Measurements from ENCODE around the gene VASP. TPM values are rescaled to one million over a fixed set of nuclear protein-coding genes. Genes with fewer than 3 reads are reported as not detected.

Gene VASP
- total and polyA plus RNA-seq, 9 of the 15 experiments (the other 6 are each of a cell fraction or from before 2014, with no cell fraction given) = 16.7 to 261 (median 112) TPM

DNA sequence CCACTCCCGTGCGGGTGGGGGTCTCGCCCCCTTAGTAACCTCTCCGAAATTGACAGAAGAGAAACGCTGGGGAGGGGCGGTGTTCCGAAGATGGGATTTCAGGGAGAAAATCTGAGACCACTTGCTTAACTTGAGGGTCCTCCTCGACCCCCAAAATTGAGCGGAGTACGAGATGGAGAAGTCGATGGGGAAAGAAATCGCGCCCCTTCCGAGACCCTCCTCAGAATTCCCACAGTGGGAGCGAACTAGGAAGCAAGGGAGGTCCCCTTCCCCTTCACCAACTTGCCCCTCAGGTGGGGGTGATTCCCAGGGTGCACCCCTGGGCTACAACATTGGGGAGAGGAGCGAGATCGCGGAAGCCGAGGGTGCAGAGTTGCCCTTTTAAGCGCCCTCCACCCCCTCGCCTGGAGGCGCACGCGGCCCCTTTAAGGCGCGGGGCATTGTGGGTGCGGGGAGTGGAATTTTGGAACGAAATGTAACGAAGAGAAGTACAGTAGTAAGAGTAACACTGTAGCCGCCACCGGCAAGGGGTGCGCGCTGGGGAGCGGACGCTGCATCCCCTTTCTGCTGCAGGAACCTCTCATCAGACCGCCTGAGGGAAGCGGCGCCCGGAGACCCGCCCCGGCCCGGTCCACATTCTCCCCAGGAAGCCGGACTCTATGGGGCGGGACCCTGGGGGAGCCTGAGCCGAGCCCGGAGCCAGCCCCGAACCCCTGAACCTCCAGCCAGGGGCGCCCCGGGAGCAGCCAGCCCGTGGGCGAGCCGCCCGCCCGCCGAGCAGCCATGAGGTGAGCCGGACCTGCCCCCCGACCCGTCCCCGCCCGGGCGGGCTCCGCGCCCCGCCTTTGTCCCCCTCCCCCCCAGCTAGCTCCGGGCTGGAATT is at the start of gene VASP (continued):
- TF ChIP-seq SMARCC2 (IDR thresholded peaks at IDR 0.05; ENCODE audit: low read depth) = no peak
- TF ChIP-seq MEIS2 (IDR thresholded peaks at IDR 0.05; ENCODE audit: partially characterized antibody) = no peak
- peak in 1 of 2 experiments; percentile 68; a peak in 1 of 4 replicates for TF ChIP-seq SRF (CRISPR knock-in tag; IDR thresholded peaks at IDR 0.05)
- no peak for TF ChIP-seq E2F3 (CRISPR knock-in tag; IDR thresholded peaks at IDR 0.05)
- TF ChIP-seq, protein P1, sequence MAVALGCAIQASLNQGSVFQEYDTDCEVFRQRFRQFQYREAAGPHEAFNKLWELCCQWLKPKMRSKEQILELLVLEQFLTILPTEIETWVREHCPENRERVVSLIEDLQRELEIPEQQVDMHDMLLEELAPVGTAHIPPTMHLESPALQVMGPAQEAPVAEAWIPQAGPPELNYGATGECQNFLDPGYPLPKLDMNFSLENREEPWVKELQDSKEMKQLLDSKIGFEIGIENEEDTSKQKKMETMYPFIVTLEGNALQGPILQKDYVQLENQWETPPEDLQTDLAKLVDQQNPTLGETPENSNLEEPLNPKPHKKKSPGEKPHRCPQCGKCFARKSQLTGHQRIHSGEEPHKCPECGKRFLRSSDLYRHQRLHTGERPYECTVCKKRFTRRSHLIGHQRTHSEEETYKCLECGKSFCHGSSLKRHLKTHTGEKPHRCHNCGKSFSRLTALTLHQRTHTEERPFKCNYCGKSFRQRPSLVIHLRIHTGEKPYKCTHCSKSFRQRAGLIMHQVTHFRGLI (CRISPR knock-in tag; IDR thresholded peaks at IDR 0.05) = no peak
- TF ChIP-seq ARNT (IDR thresholded peaks at IDR 0.05) = no peak; a peak in 1 of 4 replicates
- TF ChIP-seq CREM (IDR thresholded peaks at IDR 0.05; ENCODE audit: low read depth) = peak; percentile 52; the same call in 1 of the 2 replicates
- TF ChIP-seq MTF1 (CRISPR knock-in tag; IDR thresholded peaks at IDR 0.05; ENCODE audit: borderline replicate concordance) = no peak; the same call in 1 of the 2 replicates
- TF ChIP-seq ZFPM2 (CRISPR knock-in tag; IDR thresholded peaks at IDR 0.05) = no peak
- no peak for TF ChIP-seq SMAD4 (CRISPR knock-in tag; conservative IDR thresholded peaks at IDR 0.05)
- TF ChIP-seq SMAD1 (IDR thresholded peaks at IDR 0.05; ENCODE audit: low read depth, low read length, partially characterized antibody) = peak; percentile 84
- peak in 1 of 2 experiments; percentile 69; a peak in 3 of 4 replicates for TF ChIP-seq SIN3A (IDR thresholded peaks at IDR 0.05; ENCODE audit: borderline replicate concordance in 2 of 2, control insufficient read depth in 1 of 2, low read depth in 2 of 2, low read length in 2 of 2)
- TF ChIP-seq, protein P2, sequence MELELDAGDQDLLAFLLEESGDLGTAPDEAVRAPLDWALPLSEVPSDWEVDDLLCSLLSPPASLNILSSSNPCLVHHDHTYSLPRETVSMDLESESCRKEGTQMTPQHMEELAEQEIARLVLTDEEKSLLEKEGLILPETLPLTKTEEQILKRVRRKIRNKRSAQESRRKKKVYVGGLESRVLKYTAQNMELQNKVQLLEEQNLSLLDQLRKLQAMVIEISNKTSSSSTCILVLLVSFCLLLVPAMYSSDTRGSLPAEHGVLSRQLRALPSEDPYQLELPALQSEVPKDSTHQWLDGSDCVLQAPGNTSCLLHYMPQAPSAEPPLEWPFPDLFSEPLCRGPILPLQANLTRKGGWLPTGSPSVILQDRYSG (tag; conservative IDR thresholded peaks at IDR 0.05; ENCODE audit: low read depth) = no peak
- TF ChIP-seq, protein P3, sequence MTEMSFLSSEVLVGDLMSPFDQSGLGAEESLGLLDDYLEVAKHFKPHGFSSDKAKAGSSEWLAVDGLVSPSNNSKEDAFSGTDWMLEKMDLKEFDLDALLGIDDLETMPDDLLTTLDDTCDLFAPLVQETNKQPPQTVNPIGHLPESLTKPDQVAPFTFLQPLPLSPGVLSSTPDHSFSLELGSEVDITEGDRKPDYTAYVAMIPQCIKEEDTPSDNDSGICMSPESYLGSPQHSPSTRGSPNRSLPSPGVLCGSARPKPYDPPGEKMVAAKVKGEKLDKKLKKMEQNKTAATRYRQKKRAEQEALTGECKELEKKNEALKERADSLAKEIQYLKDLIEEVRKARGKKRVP (CRISPR knock-in tag; IDR thresholded peaks at IDR 0.05) = no peak
- TF ChIP-seq, protein P4, sequence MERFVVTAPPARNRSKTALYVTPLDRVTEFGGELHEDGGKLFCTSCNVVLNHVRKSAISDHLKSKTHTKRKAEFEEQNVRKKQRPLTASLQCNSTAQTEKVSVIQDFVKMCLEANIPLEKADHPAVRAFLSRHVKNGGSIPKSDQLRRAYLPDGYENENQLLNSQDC (CRISPR knock-in tag; IDR thresholded peaks at IDR 0.05) = no peak
- TF ChIP-seq, protein P5, sequence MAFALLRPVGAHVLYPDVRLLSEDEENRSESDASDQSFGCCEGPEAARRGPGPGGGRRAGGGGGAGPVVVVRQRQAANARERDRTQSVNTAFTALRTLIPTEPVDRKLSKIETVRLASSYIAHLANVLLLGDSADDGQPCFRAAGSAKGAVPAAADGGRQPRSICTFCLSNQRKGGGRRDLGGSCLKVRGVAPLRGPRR (CRISPR knock-in tag; IDR thresholded peaks at IDR 0.05) = no peak
- no peak for TF ChIP-seq SAFB2 (IDR thresholded peaks at IDR 0.05; ENCODE audit: borderline replicate concordance, low read depth, low read length, severe bottlenecking)
- no peak for TF ChIP-seq PHTF2 (CRISPR knock-in tag; IDR thresholded peaks at IDR 0.05)
- TF ChIP-seq, protein P6, sequence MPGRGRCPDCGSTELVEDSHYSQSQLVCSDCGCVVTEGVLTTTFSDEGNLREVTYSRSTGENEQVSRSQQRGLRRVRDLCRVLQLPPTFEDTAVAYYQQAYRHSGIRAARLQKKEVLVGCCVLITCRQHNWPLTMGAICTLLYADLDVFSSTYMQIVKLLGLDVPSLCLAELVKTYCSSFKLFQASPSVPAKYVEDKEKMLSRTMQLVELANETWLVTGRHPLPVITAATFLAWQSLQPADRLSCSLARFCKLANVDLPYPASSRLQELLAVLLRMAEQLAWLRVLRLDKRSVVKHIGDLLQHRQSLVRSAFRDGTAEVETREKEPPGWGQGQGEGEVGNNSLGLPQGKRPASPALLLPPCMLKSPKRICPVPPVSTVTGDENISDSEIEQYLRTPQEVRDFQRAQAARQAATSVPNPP (IDR thresholded peaks at IDR 0.05; ENCODE audit: borderline replicate concordance, insufficient read depth, insufficient read length) = no peak
- no peak for TF ChIP-seq FOXK1 (CRISPR knock-in tag; IDR thresholded peaks at IDR 0.05; ENCODE audit: borderline replicate concordance)
- no peak for TF ChIP-seq ZNF354B (CRISPR knock-in tag; IDR thresholded peaks at IDR 0.05)
- peak; percentile 70 for TF ChIP-seq TAF9B (IDR thresholded peaks at IDR 0.05; ENCODE audit: partially characterized antibody)

All from K562 (cell line).